Measurements from ENCODE around the gene BDKRB2.

- TF ChIP-seq CTCF (IDR thresholded peaks at IDR 0.05; ENCODE audit: insufficient read depth, low read depth, low read length) (no peak), EZH2 (IDR thresholded peaks at IDR 0.05; ENCODE audit: insufficient read depth, low read length) (no peak)
Measured at GRCh38 chr14:96237641-96238040, 33.0 kb downstream of the BDKRB2 start.

All from astrocyte (in vitro differentiated cells and primary cell).